HG02885 (cell line): ENCODE measurements around the gene RBKS.
A peak's percentile ranks its signal among the peaks of the same experiment; 100 is the strongest.
"Not testable (repeated sequence)": the region's sequence is repeated elsewhere in the genome, so short reads cannot be mapped to it uniquely, and the experiment has no call there.

ENCODE experiments used
- ATAC-seq: cut with Tn5 transposase; IDR thresholded peaks from one replicate; pipeline ENCODE4 v1.9.1; 2021; ENCODE audit warnings: mild to moderate bottlenecking; ENCODE audit not compliant: unreplicated experiment, poor library complexity

Gene RBKS

GRCh38 chr2:27907547-27907946, 17.4 kb upstream of the RBKS start:
- no peak for ATAC-seq

- no peak for ATAC-seq
Measured at GRCh38 chr2:27906074-27906473, 15.9 kb upstream of the RBKS start.

- no peak for ATAC-seq
Measured at GRCh38 chr2:27904405-27904665, 14.1 kb upstream of the RBKS start.

- no peak for ATAC-seq
Measured at GRCh38 chr2:27903649-27904404, 13.6 kb upstream of the RBKS start.

GRCh38 chr2:27903018-27903417, 12.8 kb upstream of the RBKS start:
- ATAC-seq = no peak

GRCh38 chr2:27902098-27902497, 11.9 kb upstream of the RBKS start:
- no peak for ATAC-seq

- ATAC-seq = no peak
Measured at GRCh38 chr2:27901234-27901633, 11.0 kb upstream of the RBKS start.

GRCh38 chr2:27897717-27898116, 7.5 kb upstream of the RBKS start:
- no peak for ATAC-seq

- no peak for ATAC-seq
Measured at GRCh38 chr2:27893006-27893405, 2.8 kb upstream of the RBKS start.

- ATAC-seq = no peak
Measured at GRCh38 chr2:27891673-27892105, 1.5 kb upstream of the RBKS start.

GRCh38 chr2:27890924-27891672, 911 bp upstream of the RBKS start:
- no peak for ATAC-seq

GRCh38 chr2:27889774-27890145, 427 bp downstream of the RBKS start:
- peak; percentile 1 for ATAC-seq

- no peak for ATAC-seq
Measured at GRCh38 chr2:27888790-27889189, 1.4 kb downstream of the RBKS start.

- ATAC-seq = no peak
Measured at GRCh38 chr2:27887830-27888229, 2.4 kb downstream of the RBKS start.

GRCh38 chr2:27887111-27887510, 3.1 kb downstream of the RBKS start:
- no peak for ATAC-seq

GRCh38 chr2:27886322-27886721, 3.9 kb downstream of the RBKS start:
- ATAC-seq = no peak

GRCh38 chr2:27885661-27886060, 4.5 kb downstream of the RBKS start:
- ATAC-seq = no peak

- no peak for ATAC-seq
Measured at GRCh38 chr2:27885234-27885633, 5.0 kb downstream of the RBKS start.

- no peak for ATAC-seq
Measured at GRCh38 chr2:27884601-27885000, 5.6 kb downstream of the RBKS start.

- ATAC-seq = not testable (repeated sequence)
Measured at GRCh38 chr2:27882584-27882922, 7.6 kb downstream of the RBKS start.

- not testable (repeated sequence) for ATAC-seq
Measured at GRCh38 chr2:27881815-27882583, 8.2 kb downstream of the RBKS start.
